Caco-2 (cell line): Measurements from ENCODE around the gene PSD4. TPM values are rescaled to one million over a fixed set of nuclear protein-coding genes. Genes with fewer than 3 reads are reported as not detected.

Experiments used
- BruUV-seq: library from RNA; stranded (reverse); fragments of 400-500 nt; replicated peaks from 2 replicates; lab custom pipeline; 2021; lab: Mats Ljungman, UMichigan
- CTCF ChIA-PET: fragments of 300-600 bp; sonication (Branson Sonifier 250); formaldehyde crosslinking; loops from one replicate; lab custom pipeline; 2022; ENCODE audit warnings: antibody characterized with exemption; lab: Charles Lee
- POLR2A ChIA-PET: fragments of 300-600 bp; sonication (Branson Sonifier 250); formaldehyde crosslinking; loops from one replicate; lab custom pipeline; 2022; ENCODE audit warnings: antibody characterized with exemption; lab: Charles Lee
- DNase-seq, 2 experiments: peaks; one replicate each; pipeline versions ENCODE4 v3.0.0 to v3.0.0-alpha.2; 2020 to 2022
- H3K27me3 ChIP-seq: replicated peaks from 2 replicates; pipeline ENCODE4 v1.6.0; 2011; ENCODE audit warnings: low read length; ENCODE audit not compliant: control insufficient read depth, insufficient read depth
- H3K36me3 ChIP-seq: 2 replicates; pipeline ENCODE4 v1.5.1; 2011; ENCODE audit warnings: low read length; ENCODE audit not compliant: control insufficient read depth, insufficient read depth
- H3K4me1 ChIP-seq: fragments of 250-450 bp; sonication (Bioruptor Pico); 2 replicates; pipeline ENCODE4 v1.5.1; 2020; ENCODE audit warnings: mild to moderate bottlenecking
- H3K4me3 ChIP-seq: 2 replicates; pipeline ENCODE4 v1.5.1; 2011; ENCODE audit warnings: low read depth, mild to moderate bottlenecking, control low read depth, low read length
- H3K9me3 ChIP-seq: fragments of 250-450 bp; sonication (Bioruptor Pico); 2 replicates; pipeline ENCODE4 v1.5.1; 2020; ENCODE audit warnings: mild to moderate bottlenecking, moderate library complexity
- H3K27ac Mint-ChIP-seq: one replicate; pipeline ENCODE4 v1.8.0; 2022; ENCODE audit warnings: mixed read lengths; ENCODE audit not compliant: unreplicated experiment
- H3K27me3 Mint-ChIP-seq: one replicate; pipeline ENCODE4 v1.8.0; 2022; ENCODE audit warnings: mixed read lengths; ENCODE audit not compliant: insufficient read depth, unreplicated experiment
- H3K36me3 Mint-ChIP-seq: one replicate; pipeline ENCODE4 v1.8.0; 2022; ENCODE audit warnings: mild to moderate bottlenecking, mixed read lengths; ENCODE audit not compliant: insufficient read depth, unreplicated experiment
- H3K4me1 Mint-ChIP-seq: one replicate; pipeline ENCODE4 v1.8.0; 2022; ENCODE audit warnings: low read depth, mixed read lengths; ENCODE audit not compliant: unreplicated experiment
- H3K4me3 Mint-ChIP-seq: one replicate; pipeline ENCODE4 v1.8.0; 2022; ENCODE audit warnings: mild to moderate bottlenecking, moderate library complexity, mixed read lengths; ENCODE audit not compliant: unreplicated experiment
- H3K9me3 Mint-ChIP-seq: one replicate; pipeline ENCODE4 v1.8.0; 2022; ENCODE audit warnings: mixed read lengths; ENCODE audit not compliant: unreplicated experiment
- CTCF ChIP-seq, 2 experiments: fragments of 200-600 bp in 1 of 2; IDR thresholded peaks; 1 replicate in 1 of 2; 2 replicates in 1 of 2; pipeline versions ENCODE4 v1.5.1 to v1.8.0; 2011 to 2022; ENCODE audit warnings: antibody characterized with exemption in 1 of 2, control low read depth in 1 of 2, inconsistent platforms in 1 of 2, low read depth in 1 of 2, low read length in 1 of 2, mild to moderate bottlenecking in 1 of 2, moderate library complexity in 1 of 2; ENCODE audit not compliant: insufficient read depth in 1 of 2, severe bottlenecking in 1 of 2, unreplicated experiment in 1 of 2
- intact Hi-C: fragments of 100-400 bp; cut with micrococcal nuclease; formaldehyde crosslinking; loops from one replicate; pipeline ENCODE4 v1.10.0; 2022; ENCODE audit not compliant: unreplicated experiment
- total RNA-seq: library from RNA; stranded (reverse); gene quantifications from 2 replicates; pipeline ENCODE4 v1.2.3, GENCODE V29; 2022

The PSD4 gene
- total RNA-seq, 1 experiment from 2014 or later = 18.7 TPM

- Mint-ChIP-seq H3K4me1 (peaks cover 7% of the 10 kb centered on the region), H3K9me3 (no peaks in the 10 kb centered on the region), H3K36me3 (peaks cover 7% of the 10 kb centered on the region), H3K27ac (no peak overlapping the region), H3K27me3 (no peaks in the 10 kb centered on the region), H3K4me3 (peak overlapping the region; percentile 81)
- intact Hi-C loops = no loop called here
- Histone ChIP-seq H3K9me3 (no peaks in the 10 kb centered on the region), H3K27me3 (no peaks in the 10 kb centered on the region), H3K36me3 (no peaks in the 10 kb centered on the region; the same call in 1 of the 2 replicates), H3K4me1 (peaks cover 22% of the 10 kb centered on the region), H3K4me3 (no peak overlapping the region)
- BruUV-seq = no TSS peak
- DNase-seq = peak in 1 of 2 experiments; percentile 29
- ChIA-PET CTCF (interaction anchor here (1.3 to 3.2 kb wide), 5 partner anchors 12 to 61 kb away, joined by 4 to 78 read pairs (median 27); no protein-coding TSS in a partner anchor), POLR2A (interaction anchor here (2.3 kb wide), 1 partner anchor 35 kb away, joined by 16 read pairs; no protein-coding TSS in a partner anchor)
- TF ChIP-seq CTCF (IDR thresholded peaks at IDR 0.05; ENCODE audit: insufficient read depth in 1 of 2, low read depth in 1 of 2, low read length in 1 of 2, severe bottlenecking in 1 of 2, unreplicated experiment in 1 of 2) = peak; percentile 8 to 26
Measured at GRCh38 chr2:113200236-113200635, 26.5 kb downstream of the PSD4 start.

- Mint-ChIP-seq H3K9me3 (no peaks in the 10 kb centered on the region), H3K4me1 (peaks cover 9% of the 10 kb centered on the region), H3K27me3 (no peaks in the 10 kb centered on the region), H3K36me3 (peaks cover 7% of the 10 kb centered on the region), H3K27ac (no peak overlapping the region), H3K4me3 (no peak overlapping the region)
- BruUV-seq = no TSS peak
- Histone ChIP-seq H3K4me3 (no peak overlapping the region), H3K9me3 (no peaks in the 10 kb centered on the region), H3K27me3 (no peaks in the 10 kb centered on the region), H3K36me3 (no peaks in the 10 kb centered on the region), H3K4me1 (peaks cover 22% of the 10 kb centered on the region)
- ChIA-PET POLR2A (no interaction called here), CTCF (interaction anchor here (1.3 to 3.2 kb wide), 5 partner anchors 11 to 43 kb away, joined by 3 to 31 read pairs (median 4); no protein-coding TSS in a partner anchor)
- TF ChIP-seq CTCF (IDR thresholded peaks at IDR 0.05; ENCODE audit: insufficient read depth in 1 of 2, low read depth in 1 of 2, low read length in 1 of 2, severe bottlenecking in 1 of 2, unreplicated experiment in 1 of 2) = no peak
- no peak for DNase-seq
- intact Hi-C loops = no loop called here
Measured at GRCh38 chr2:113200736-113201490, 27.1 kb downstream of the PSD4 start.

GRCh38 chr2:113201496-113202304 lies 27.9 kb downstream of the PSD4 start:
- H3K27me3 Mint-ChIP-seq = no peaks in the 10 kb centered on the region
- peaks cover 17% of the 10 kb centered on the region for H3K4me1 Mint-ChIP-seq
- no peaks in the 10 kb centered on the region for H3K9me3 Mint-ChIP-seq
- Histone ChIP-seq H3K4me3 (no peak overlapping the region), H3K27me3 (no peaks in the 10 kb centered on the region), H3K36me3 (no peaks in the 10 kb centered on the region), H3K9me3 (no peaks in the 10 kb centered on the region), H3K4me1 (peaks cover 22% of the 10 kb centered on the region)
- ChIA-PET CTCF (interaction anchor here (0.6 to 3.2 kb wide), 5 partner anchors 10 to 34 kb away, joined by 3 to 31 read pairs (median 3); no protein-coding TSS in a partner anchor), POLR2A (no interaction called here)
- TF ChIP-seq CTCF (IDR thresholded peaks at IDR 0.05; ENCODE audit: insufficient read depth in 1 of 2, low read depth in 1 of 2, low read length in 1 of 2, severe bottlenecking in 1 of 2, unreplicated experiment in 1 of 2) = no peak
- DNase-seq = peak in 1 of 2 experiments; percentile 29
- intact Hi-C loops = no loop called here
- H3K36me3 Mint-ChIP-seq = peaks cover 7% of the 10 kb centered on the region
- no peak overlapping the region for H3K27ac Mint-ChIP-seq
- no peak overlapping the region for H3K4me3 Mint-ChIP-seq
- no TSS peak for BruUV-seq
